Activated B cell treated with CpG ODN at 0.5 μM for 24 hours (primary cell): ENCODE measurements around the gene PLEKHF1. TPM values are rescaled to one million over a fixed set of nuclear protein-coding genes. Genes with fewer than 3 reads are reported as not detected.

Source experiments
- ATAC-seq: fragments of 200-7000 bp; cut with Tn5 transposase; one replicate; pipeline ENCODE4 v1.10.0; 2021; ENCODE audit warnings: low read depth, mild to moderate bottlenecking, moderate library complexity
- CTCF ChIA-PET: fragments of 350-600 bp; sonication (Branson Sonifier 250); formaldehyde crosslinking; loops from one replicate; lab custom pipeline; 2021; ENCODE audit warnings: antibody characterized with exemption; lab: Charles Lee
- POLR2A ChIA-PET: fragments of 350-600 bp; sonication (Branson Sonifier 250); formaldehyde crosslinking; loops from one replicate; lab custom pipeline; 2021; ENCODE audit warnings: antibody characterized with exemption; lab: Charles Lee
- DNase-seq: peaks from one replicate; pipeline ENCODE4 v3.0.0; 2022
- H3K27ac Mint-ChIP-seq: one replicate; pipeline ENCODE4 v1.8.0; 2020; ENCODE audit warnings: mixed read lengths
- H3K27me3 Mint-ChIP-seq: one replicate; pipeline ENCODE4 v1.8.0; 2021; ENCODE audit warnings: mixed read lengths
- H3K36me3 Mint-ChIP-seq: one replicate; pipeline ENCODE4 v1.8.0; 2021; ENCODE audit warnings: low read depth, mixed read lengths
- H3K4me1 Mint-ChIP-seq: one replicate; pipeline ENCODE4 v1.8.0; 2021; ENCODE audit warnings: mixed read lengths
- H3K4me3 Mint-ChIP-seq: one replicate; pipeline ENCODE4 v1.8.0; 2020; ENCODE audit warnings: mild to moderate bottlenecking, mixed read lengths
- H3K9me3 Mint-ChIP-seq: one replicate; pipeline ENCODE4 v1.8.0; 2020; ENCODE audit warnings: mixed read lengths
- CTCF ChIP-seq: fragments of 200-600 bp; IDR thresholded peaks from one replicate; pipeline ENCODE4 v1.8.0; 2022; ENCODE audit warnings: antibody characterized with exemption, mild to moderate bottlenecking
- intact Hi-C: fragments of 100-400 bp; cut with micrococcal nuclease; formaldehyde crosslinking; loops from one replicate; pipeline ENCODE4 v1.15.1; 2024
- total RNA-seq: library from RNA; stranded (reverse); gene quantifications from 2 replicates; pipeline ENCODE4 v1.2.3, GENCODE V29; 2022

PLEKHF1 gene
- total RNA-seq, 1 donor from 2014 or later: 5.5 TPM

- Mint-ChIP-seq H3K36me3 (peaks cover 5% of the 10 kb centered on the region), H3K27ac (peak overlapping the region; percentile 93), H3K4me1 (peaks cover 58% of the 10 kb centered on the region), H3K27me3 (no peaks in the 10 kb centered on the region), H3K4me3 (peak overlapping the region; percentile 46), H3K9me3 (no peaks in the 10 kb centered on the region)
- peak; percentile 79 for ATAC-seq
- intact Hi-C loops: loop anchor here (1.0 to 2.0 kb wide), 2 partner anchors 9 to 43 kb away; partner anchors contain the start of gene C19orf12
- DNase-seq: peak; percentile 42
- CTCF ChIA-PET: interaction anchor here (0.8 to 2.4 kb wide), 8 partner anchors 9 to 66 kb away, joined by 3 to 26 read pairs (median 4); partner anchors contain the start of genes C19orf12 and POP4
- POLR2A ChIA-PET: interaction anchor here (0.8 to 3.6 kb wide), 7 partner anchors 10 to 1878 kb away, joined by 3 to 47 read pairs (median 4); partner anchors contain the start of genes C19orf12, POP4 and URI1
- TF ChIP-seq CTCF: no peak
Observed at GRCh38 chr19:29671393-29672160, 6.3 kb downstream of the PLEKHF1 start.

GRCh38 chr19:29672319-29672932, 7.2 kb downstream of the PLEKHF1 start:
- peak overlapping the region; percentile 61 for H3K4me3 Mint-ChIP-seq
- ATAC-seq (no peak), DNase-seq (no peak)
- CTCF ChIA-PET: interaction anchor here (0.8 to 2.4 kb wide), 7 partner anchors 43 to 66 kb away, joined by 3 to 26 read pairs (median 4); partner anchors contain the start of genes C19orf12 and POP4
- H3K27ac Mint-ChIP-seq: peak overlapping the region; percentile 93
- no peaks in the 10 kb centered on the region for H3K9me3 Mint-ChIP-seq
- intact Hi-C loops: loop anchor here (1.0 to 2.0 kb wide), 2 partner anchors 8 to 42 kb away; partner anchors contain the start of gene C19orf12
- POLR2A ChIA-PET: interaction anchor here (0.8 to 3.6 kb wide), 7 partner anchors 9 to 1879 kb away, joined by 3 to 47 read pairs (median 4); partner anchors contain the start of genes C19orf12, POP4 and URI1
- H3K27me3 Mint-ChIP-seq: no peaks in the 10 kb centered on the region
- H3K4me1 Mint-ChIP-seq: peaks cover 54% of the 10 kb centered on the region
- no peak for TF ChIP-seq CTCF
- H3K36me3 Mint-ChIP-seq: peaks cover 5% of the 10 kb centered on the region

GRCh38 chr19:29672933-29673336, 7.7 kb downstream of the PLEKHF1 start:
- no peaks in the 10 kb centered on the region for H3K27me3 Mint-ChIP-seq
- intact Hi-C loops: loop anchor here (1.0 to 2.0 kb wide), 5 partner anchors 7 to 139 kb away; partner anchors contain the start of genes C19orf12 and PLEKHF1
- peaks cover 49% of the 10 kb centered on the region for H3K4me1 Mint-ChIP-seq
- peaks cover 5% of the 10 kb centered on the region for H3K36me3 Mint-ChIP-seq
- H3K27ac Mint-ChIP-seq: peak overlapping the region; percentile 93
- peak; percentile 79 for ATAC-seq
- peak; percentile 43 for DNase-seq
- POLR2A ChIA-PET: interaction anchor here (1.4 to 3.6 kb wide), 4 partner anchors 9 to 67 kb away, joined by 4 to 47 read pairs (median 18); partner anchors contain the start of genes C19orf12 and POP4
- no peak for TF ChIP-seq CTCF
- CTCF ChIA-PET: interaction anchor here (0.8 to 2.4 kb wide), 5 partner anchors 43 to 67 kb away, joined by 3 to 26 read pairs (median 4); partner anchors contain the start of genes C19orf12 and POP4
- peak overlapping the region; percentile 61 for H3K4me3 Mint-ChIP-seq
- no peaks in the 10 kb centered on the region for H3K9me3 Mint-ChIP-seq

- peaks cover 48% of the 10 kb centered on the region for H3K4me1 Mint-ChIP-seq
- no peaks in the 10 kb centered on the region for H3K27me3 Mint-ChIP-seq
- H3K4me3 Mint-ChIP-seq: peak overlapping the region; percentile 61
- H3K36me3 Mint-ChIP-seq: peaks cover 5% of the 10 kb centered on the region
- no peak for DNase-seq
- ChIA-PET CTCF (interaction anchor here (0.8 to 2.4 kb wide), 4 partner anchors 42 to 68 kb away, joined by 3 to 26 read pairs (median 8); partner anchors contain the start of genes C19orf12 and POP4), POLR2A (interaction anchor here (1.4 to 3.6 kb wide), 3 partner anchors 42 to 68 kb away, joined by 4 to 47 read pairs (median 27); partner anchors contain the start of genes C19orf12 and POP4)
- peak; percentile 5 for ATAC-seq
- H3K27ac Mint-ChIP-seq: peak overlapping the region; percentile 93
- H3K9me3 Mint-ChIP-seq: no peaks in the 10 kb centered on the region
- TF ChIP-seq CTCF: no peak
- intact Hi-C loops: loop anchor here (1.0 to 2.0 kb wide), 4 partner anchors 8 to 139 kb away; partner anchors contain the start of genes C19orf12 and PLEKHF1
Observed at GRCh38 chr19:29673451-29674371, 8.4 kb downstream of the PLEKHF1 start.
